IMR-90 (cell line): Measurements from ENCODE around the gene ERVK3-1. TPM values are rescaled to one million over a fixed set of nuclear protein-coding genes. Genes with fewer than 3 reads are reported as not detected.
A peak's percentile ranks its signal among the peaks of the same experiment; 100 is the strongest.

Experiments
- ATAC-seq: fragments of 200-7000 bp; cut with Tn5 transposase; 2 replicates; pipeline ENCODE4 v1.9.1; 2020; ENCODE audit warnings: low read depth, mild to moderate bottlenecking, moderate library complexity
- BruUV-seq: library from RNA; stranded (reverse); fragments of 400-500 nt; replicated peaks from 2 replicates; lab custom pipeline; 2021; lab: Mats Ljungman, UMichigan
- CTCF ChIA-PET: fragments of 300-600 bp; formaldehyde crosslinking; extraction: SDS; loops from one replicate; lab custom pipeline; 2021; ENCODE audit warnings: antibody characterized with exemption; lab: Yijun Ruan, JAX
- POLR2A ChIA-PET: fragments of 300-600 bp; sonication (Branson Sonifier 250); formaldehyde crosslinking; loops from one replicate; lab custom pipeline; 2022; ENCODE audit warnings: antibody characterized with exemption; ENCODE audit not compliant: unreplicated experiment; lab: Charles Lee
- DNase-seq: peaks from one replicate; pipeline ENCODE4 v3.0.0; 2013
- H2AFZ ChIP-seq: replicated peaks from 2 replicates; pipeline ENCODE3; 2013; ENCODE audit warnings: low read length, mild to moderate bottlenecking; ENCODE audit not compliant: poor library complexity
- H2AK5ac ChIP-seq: 2 replicates; pipeline ENCODE4 v1.6.1; 2013; ENCODE audit warnings: low read depth, low read length, inconsistent platforms
- H2AK9ac ChIP-seq: replicated peaks from 2 replicates; pipeline ENCODE3; 2013; ENCODE audit warnings: mild to moderate bottlenecking, low read depth, low read length, moderate library complexity; ENCODE audit not compliant: poor library complexity
- H2BK120ac ChIP-seq: 2 replicates; pipeline ENCODE4 v1.6.1; 2013; ENCODE audit warnings: low read depth, low read length, inconsistent platforms
- H2BK15ac ChIP-seq: 3 replicates; pipeline ENCODE4 v1.6.1; 2013; ENCODE audit warnings: low read depth, low read length, inconsistent platforms
- H2BK20ac ChIP-seq: 2 replicates; pipeline ENCODE4 v1.6.1; 2013; ENCODE audit warnings: low read depth, mild to moderate bottlenecking, inconsistent platforms, low read length, moderate library complexity
- H2BK5ac ChIP-seq: 2 replicates; pipeline ENCODE4 v1.6.1; 2013; ENCODE audit warnings: mild to moderate bottlenecking, low read depth, low read length, inconsistent platforms; ENCODE audit not compliant: poor library complexity, severe bottlenecking
- H3K14ac ChIP-seq: replicated peaks from 2 replicates; pipeline ENCODE4 v1.6.1; 2013; ENCODE audit warnings: low read depth, low read length, inconsistent platforms
- H3K18ac ChIP-seq: 2 replicates; pipeline ENCODE4 v1.6.1; 2013; ENCODE audit warnings: low read depth, low read length, control low read depth
- H3K23ac ChIP-seq: 2 replicates; pipeline ENCODE4 v1.6.1; 2013; ENCODE audit warnings: low read depth, low read length, inconsistent platforms
- H3K27ac ChIP-seq: 2 replicates; pipeline ENCODE4 v1.5.1; 2013; ENCODE audit warnings: mild to moderate bottlenecking, control low read depth, low read length; ENCODE audit not compliant: insufficient read depth
- H3K27me3 ChIP-seq: 2 replicates; pipeline ENCODE4 v1.6.1; 2013; ENCODE audit warnings: low read length; ENCODE audit not compliant: control insufficient read depth, insufficient read depth
- H3K36me3 ChIP-seq: 2 replicates; pipeline ENCODE4 v1.6.1; 2013; ENCODE audit warnings: low read length, mixed read lengths; ENCODE audit not compliant: control insufficient read depth, insufficient read depth
- H3K4ac ChIP-seq: 2 replicates; pipeline ENCODE4 v1.6.1; 2013; ENCODE audit warnings: low read depth, low read length, inconsistent platforms
- H3K4me1 ChIP-seq: 2 replicates; pipeline ENCODE4 v1.6.1; 2013; ENCODE audit warnings: low read length, mixed read lengths; ENCODE audit not compliant: control insufficient read depth, insufficient read depth
- H3K4me2 ChIP-seq: 2 replicates; pipeline ENCODE4 v1.6.1; 2013; ENCODE audit warnings: low read depth, mild to moderate bottlenecking, control low read depth, low read length, moderate library complexity
- H3K4me3 ChIP-seq: 2 replicates; pipeline ENCODE4 v1.5.1; 2013; ENCODE audit warnings: low read depth, mild to moderate bottlenecking, control low read depth, low read length, moderate library complexity; ENCODE audit not compliant: insufficient read depth
- H3K56ac ChIP-seq: 2 replicates; pipeline ENCODE4 v1.6.1; 2013; ENCODE audit warnings: low read length, inconsistent platforms; ENCODE audit not compliant: insufficient read depth; ENCODE audit errors: extremely low read depth
- H3K79me1 ChIP-seq, 2 experiments: 2 replicates each; pipeline ENCODE4 v1.6.1; 2013; ENCODE audit warnings: low read length in 2 of 2, inconsistent platforms in 1 of 2, low read depth in 1 of 2
- H3K9ac ChIP-seq: 2 replicates; pipeline ENCODE4 v1.6.1; 2013; ENCODE audit warnings: low read depth, low read length, control low read depth
- H3K9me1 ChIP-seq: 2 replicates; pipeline ENCODE4 v1.6.1; 2013; ENCODE audit warnings: low read length, inconsistent platforms; ENCODE audit not compliant: insufficient read depth
- H3K9me3 ChIP-seq: 2 replicates; pipeline ENCODE4 v1.6.1; 2013; ENCODE audit warnings: low read length; ENCODE audit not compliant: control insufficient read depth, insufficient read depth
- H4K20me1 ChIP-seq: 2 replicates; pipeline ENCODE4 v1.6.1; 2013; ENCODE audit warnings: low read length, inconsistent platforms; ENCODE audit not compliant: insufficient read depth
- H4K5ac ChIP-seq: 2 replicates; pipeline ENCODE4 v1.6.1; 2013; ENCODE audit warnings: mild to moderate bottlenecking, low read depth, low read length, control low read depth
- H4K8ac ChIP-seq, 2 experiments: 2 replicates each; pipeline ENCODE4 v1.6.1; 2013; ENCODE audit warnings: low read depth in 2 of 2, low read length in 2 of 2, control low read depth in 1 of 2, inconsistent platforms in 1 of 2
- H4K91ac ChIP-seq: 2 replicates; pipeline ENCODE4 v1.6.1; 2013; ENCODE audit warnings: low read depth, low read length, inconsistent platforms; ENCODE audit not compliant: insufficient read depth
- BHLHE40 ChIP-seq: fragments of 150-350 bp; IDR thresholded peaks from 2 replicates; pipeline ENCODE4 v1.6.1; 2016; ENCODE audit warnings: mild to moderate bottlenecking, low read depth, low read length
- CHD1 ChIP-seq: IDR thresholded peaks from 2 replicates; pipeline ENCODE4 v1.6.1; 2012; ENCODE audit warnings: low read depth, low read length, improper control_type of control experiment
- FOS ChIP-seq: fragments of 150-350 bp; IDR thresholded peaks from 2 replicates; pipeline ENCODE4 v1.6.1; 2016; ENCODE audit warnings: low read depth, low read length
- MAFK ChIP-seq: IDR thresholded peaks from 2 replicates; pipeline ENCODE4 v1.6.1; 2012; ENCODE audit warnings: low read depth, low read length, improper control_type of control experiment
- MAZ ChIP-seq: IDR thresholded peaks from 2 replicates; pipeline ENCODE4 v1.6.1; 2012; ENCODE audit warnings: low read depth, mild to moderate bottlenecking, low read length, improper control_type of control experiment, moderate library complexity, borderline replicate concordance
- MXI1 ChIP-seq: IDR thresholded peaks from 2 replicates; pipeline ENCODE4 v1.6.1; 2012; ENCODE audit warnings: low read depth, mild to moderate bottlenecking, low read length, moderate library complexity, borderline replicate concordance
- NFE2L2 ChIP-seq: fragments of 150-350 bp; IDR thresholded peaks from 2 replicates; pipeline ENCODE4 v1.6.1; 2016; ENCODE audit warnings: low read depth, mild to moderate bottlenecking, low read length
- POLR2A ChIP-seq: IDR thresholded peaks from 2 replicates; pipeline ENCODE4 v1.6.1; 2012; ENCODE audit warnings: mild to moderate bottlenecking, low read depth, low read length
- RAD21 ChIP-seq: IDR thresholded peaks from 2 replicates; pipeline ENCODE4 v1.6.1; 2012; ENCODE audit warnings: low read length, improper control_type of control experiment
- RCOR1 ChIP-seq: IDR thresholded peaks from 2 replicates; pipeline ENCODE4 v1.6.1; 2012; ENCODE audit warnings: mild to moderate bottlenecking, low read length, improper control_type of control experiment; ENCODE audit not compliant: insufficient replicate concordance
- RFX5 ChIP-seq: IDR thresholded peaks from 2 replicates; pipeline ENCODE4 v1.8.0; 2012; ENCODE audit warnings: low read depth, mild to moderate bottlenecking, low read length, moderate library complexity
- SMC3 ChIP-seq: fragments of 150-350 bp; IDR thresholded peaks from 2 replicates; pipeline ENCODE4 v1.6.1; 2016; ENCODE audit warnings: low read depth, mild to moderate bottlenecking, antibody characterized with exemption, low read length, moderate library complexity
- USF2 ChIP-seq: fragments of 150-350 bp; IDR thresholded peaks from 2 replicates; pipeline ENCODE4 v1.6.1; 2017; ENCODE audit warnings: mild to moderate bottlenecking, antibody characterized with exemption, low read length, low read depth
- WGBS, 2 experiments: methylation state at CpG; one replicate each; pipeline versions ENCODE4 v1.1.5 to v1.1.7; 2013; ENCODE audit warnings: missing lambda C conversion rate in 2 of 2; ENCODE audit not compliant: insufficient read length in 1 of 2; ENCODE audit errors: extremely low coverage in 2 of 2; 5-methylcytosine and 5-hydroxymethylcytosine counted together
- dilution Hi-C: fragments of 300-500 bp; cut with HindIII; formaldehyde crosslinking; loops from one replicate; pipeline ENCODE4 v1.14.3; 2018; ENCODE audit warnings: low sequenced_read_pairs; ENCODE audit not compliant: unreplicated experiment
- in situ Hi-C: fragments of 300-500 bp; cut with MboI; formaldehyde crosslinking; loops from 3 replicates; pipeline ENCODE4 v1.14.3; 2019; ENCODE audit warnings: low sequenced_read_pairs, inconsistent platforms, mixed read lengths
- intact Hi-C: fragments of 100-400 bp; cut with micrococcal nuclease; formaldehyde crosslinking; loops from 2 replicates; pipeline ENCODE4 v1.10.0; 2022
- polyA plus RNA-seq, 3 experiments: library from polyadenylated mRNA; depleted of rRNA; stranded (reverse); fragments of >200 nt; gene quantifications; 2 replicates each; pipeline ENCODE4 v1.2.3, GENCODE V29; 2012; ENCODE audit warnings: low replicate concordance in 1 of 3
- total RNA-seq: library from RNA; depleted of rRNA; stranded (reverse); fragments of >200 nt; gene quantifications from 2 replicates; pipeline ENCODE4 v1.2.3, GENCODE V29; 2012

Gene ERVK3-1
- total and polyA plus RNA-seq, 2 of the 4 experiments (the other 2 are of a cell fraction): 33.0 to 39.3 TPM

- peak within 1 kb of the TSS; percentile 65 for H3K4me3 ChIP-seq
- H4K20me1 ChIP-seq: peaks cover 10% of the 10 kb centered on the region
- peak within 1 kb of the TSS; percentile 92 for H3K23ac ChIP-seq
- peak within 1 kb of the TSS; percentile 92 for H3K4ac ChIP-seq
- H4K8ac ChIP-seq: peak within 1 kb of the TSS; percentile 85 to 93
- H3K27ac ChIP-seq: peak within 1 kb of the TSS; percentile 79
- H3K4me2 ChIP-seq: peak within 1 kb of the TSS; percentile 85
- H2AFZ ChIP-seq: peak within 1 kb of the TSS; percentile 98
- in situ Hi-C loops (no loop called here), intact Hi-C loops (loop anchor here (5.0 kb wide), 1 partner anchor 96 kb away; the partner anchor contains the start of gene ZNF274), dilution Hi-C loops (no loop called here)
- peak within 1 kb of the TSS; percentile 55; the same call in 2 of the 3 replicates for H2BK15ac ChIP-seq
- peak within 1 kb of the TSS; percentile 95 for H3K14ac ChIP-seq
- peak within 1 kb of the TSS; percentile 98 for H2AK9ac ChIP-seq
- peak within 1 kb of the TSS; percentile 67 for H2BK5ac ChIP-seq
- peak within 1 kb of the TSS; percentile 94 for H3K56ac ChIP-seq
- peaks cover 35 to 63% of the 10 kb centered on the region in 2 experiments for H3K79me1 ChIP-seq
- H2AK5ac ChIP-seq: peak within 1 kb of the TSS; percentile 95
- peak within 1 kb of the TSS; percentile 84 for H3K9ac ChIP-seq
- WGBS, 2 experiments: 0% methylated on average over 30 of the region's 42 CpGs; no CpG with 5 or more reads in 1 of the 2 experiments
- peak within 1 kb of the TSS; percentile 24 for H3K18ac ChIP-seq
- peak within 1 kb of the TSS; percentile 88 for H4K91ac ChIP-seq
- ChIA-PET CTCF (no interaction called here), POLR2A (no interaction called here)
- peaks cover 8% of the 10 kb centered on the region; the same call in 1 of the 2 replicates for H3K9me1 ChIP-seq
- ATAC-seq (peak; percentile 94), DNase-seq (peak; percentile 98)
- peaks cover 27% of the 10 kb centered on the region for H3K36me3 ChIP-seq
- TF ChIP-seq RCOR1 (peak; percentile 37), RFX5 (0 out of 2 replicates have a peak, but pooled peaks have one; percentile 47), SMC3 (no peak), MXI1 (peak; percentile 30; the same call in 1 of the 2 replicates), RAD21 (peak; percentile 16), MAZ (peak; percentile 97), NFE2L2 (no peak), MAFK (no peak), CHD1 (no peak; the same call in 1 of the 2 replicates), FOS (peak; percentile 78), USF2 (peak; percentile 31; the same call in 1 of the 2 replicates), POLR2A (peak; percentile 67; the same call in 1 of the 2 replicates), BHLHE40 (no peak)
- BruUV-seq: no TSS peak
- H4K5ac ChIP-seq: peak within 1 kb of the TSS; percentile 54
- H3K4me1 ChIP-seq: 0 out of 2 replicates have a peak, but pooled peaks cover 2% of the 10 kb centered on the region
- H2BK120ac ChIP-seq: peak within 1 kb of the TSS; percentile 62
- H3K9me3 ChIP-seq: peaks cover 26% of the 10 kb centered on the region
- H2BK20ac ChIP-seq: no peak within 1 kb of the TSS
- H3K27me3 ChIP-seq: no peaks in the 10 kb centered on the region
Measured at GRCh38 chr19:58278541-58279041, 26.6 kb upstream of the ERVK3-1 start, which contains the start of gene ZNF8. ZNF8 (plus strand) TSS chr19:58278955; CDS start chr19:58279082, 127 bp downstream.
